Erythroblast (primary cell): Measurements from ENCODE around the gene PTPRB.

Experiments
- GATA1 ChIP-seq: IDR thresholded peaks from 2 replicates; pipeline ENCODE4 v1.6.1; 2011; ENCODE audit warnings: low read depth, mild to moderate bottlenecking, control low read depth, low read length, moderate library complexity
- POLR2A ChIP-seq: IDR thresholded peaks from 2 replicates; pipeline ENCODE4 v1.6.1; 2011; ENCODE audit warnings: mild to moderate bottlenecking, low read length

DNA sequence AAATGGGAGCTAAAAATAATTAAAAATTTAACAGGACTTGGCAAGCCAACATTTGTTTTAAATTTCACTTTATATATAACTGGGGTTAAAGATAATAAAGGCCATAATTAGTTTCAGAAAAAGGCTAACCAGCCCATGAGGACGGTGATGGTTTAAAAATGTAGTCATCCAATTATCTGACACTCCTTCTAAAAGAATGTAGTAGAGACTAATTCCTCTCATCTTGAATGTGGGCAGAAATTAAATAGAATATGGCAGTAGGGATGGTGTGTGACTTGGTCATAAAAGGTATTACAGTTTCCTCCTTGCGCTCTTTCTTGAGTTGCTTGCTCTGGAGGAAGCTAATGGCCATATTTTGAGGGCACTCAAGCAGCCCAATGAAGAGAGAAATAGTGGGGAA, 49.1 kb upstream of the PTPRB start:
- TF ChIP-seq POLR2A (no peak), GATA1 (no peak)
